AG20443 (cell line): ENCODE results near the gene FKRP.
A peak's percentile ranks its signal among the peaks of the same experiment; 100 is the strongest.
"Not testable (repeated sequence)": the region's sequence is repeated elsewhere in the genome, so short reads cannot be mapped to it uniquely, and the experiment has no call there.

Source experiments
- DNase-seq: peaks from one replicate; pipeline ENCODE4 v3.0.0; 2012; ENCODE audit warnings: low spot score, mixed read lengths

FKRP gene, protein sequence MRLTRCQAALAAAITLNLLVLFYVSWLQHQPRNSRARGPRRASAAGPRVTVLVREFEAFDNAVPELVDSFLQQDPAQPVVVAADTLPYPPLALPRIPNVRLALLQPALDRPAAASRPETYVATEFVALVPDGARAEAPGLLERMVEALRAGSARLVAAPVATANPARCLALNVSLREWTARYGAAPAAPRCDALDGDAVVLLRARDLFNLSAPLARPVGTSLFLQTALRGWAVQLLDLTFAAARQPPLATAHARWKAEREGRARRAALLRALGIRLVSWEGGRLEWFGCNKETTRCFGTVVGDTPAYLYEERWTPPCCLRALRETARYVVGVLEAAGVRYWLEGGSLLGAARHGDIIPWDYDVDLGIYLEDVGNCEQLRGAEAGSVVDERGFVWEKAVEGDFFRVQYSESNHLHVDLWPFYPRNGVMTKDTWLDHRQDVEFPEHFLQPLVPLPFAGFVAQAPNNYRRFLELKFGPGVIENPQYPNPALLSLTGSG

DNA sequence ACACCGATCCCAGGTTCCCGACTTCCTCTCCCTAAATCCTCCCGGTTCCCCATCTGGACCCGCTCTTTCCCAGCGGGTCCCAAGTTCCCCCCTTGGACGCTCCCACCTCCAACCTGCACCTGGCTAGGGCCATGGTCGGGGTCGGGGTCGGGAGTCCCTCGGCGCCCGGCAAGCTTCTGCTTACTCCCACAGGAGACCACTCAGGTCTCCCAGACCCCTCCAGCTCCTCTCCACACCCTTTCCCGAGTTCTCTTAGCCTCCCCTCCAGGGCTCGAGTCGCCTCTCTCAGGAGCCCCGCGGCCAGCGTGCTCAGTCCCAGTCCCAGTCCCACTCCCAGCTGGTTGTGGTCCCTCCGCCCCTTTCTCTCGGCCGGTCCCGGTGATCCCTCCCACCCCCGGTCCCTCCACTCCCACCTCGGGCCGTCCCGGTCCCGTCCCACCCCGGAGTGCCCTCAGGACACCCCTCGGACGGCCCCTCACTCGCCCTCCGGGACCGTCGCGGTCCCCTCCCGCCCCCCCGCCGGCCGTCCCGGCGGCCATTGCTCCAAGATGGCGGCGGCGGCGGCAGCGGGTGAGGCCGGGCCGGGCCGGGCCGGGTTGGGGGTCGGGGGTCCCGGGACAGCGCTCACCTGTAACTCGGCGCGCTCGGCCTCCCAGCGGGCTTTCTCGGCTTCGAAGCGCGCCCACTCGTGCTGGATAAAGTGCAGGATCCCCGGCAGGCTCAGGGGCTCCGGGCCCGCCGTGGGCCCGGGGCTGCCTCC lies at the start of gene FKRP:
Gene FKRP (plus strand): TSS at position 537 of the 760 bp plus-strand sequence. CDS start 9,394 bp downstream, outside the sequence.
- peak; percentile 74 for DNase-seq

DNA sequence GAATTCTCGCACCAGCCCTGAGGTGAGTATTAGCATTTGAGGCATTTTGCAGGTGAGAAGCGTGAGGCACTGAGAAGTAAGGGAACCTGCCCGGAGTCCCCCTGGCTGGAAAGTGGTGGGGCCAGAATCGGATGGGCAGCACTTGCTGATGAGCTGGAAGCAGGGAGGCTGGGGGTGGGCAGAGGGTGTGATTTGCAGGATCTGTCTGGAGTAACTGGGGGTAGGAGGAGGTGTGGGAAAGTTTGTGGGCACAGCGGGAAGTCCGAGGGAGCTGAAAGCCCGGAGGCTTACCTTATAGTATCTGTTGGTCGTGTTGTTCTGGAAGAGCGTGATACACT lies 49.0 kb upstream of the FKRP start:
- DNase-seq, result no peak

DNA sequence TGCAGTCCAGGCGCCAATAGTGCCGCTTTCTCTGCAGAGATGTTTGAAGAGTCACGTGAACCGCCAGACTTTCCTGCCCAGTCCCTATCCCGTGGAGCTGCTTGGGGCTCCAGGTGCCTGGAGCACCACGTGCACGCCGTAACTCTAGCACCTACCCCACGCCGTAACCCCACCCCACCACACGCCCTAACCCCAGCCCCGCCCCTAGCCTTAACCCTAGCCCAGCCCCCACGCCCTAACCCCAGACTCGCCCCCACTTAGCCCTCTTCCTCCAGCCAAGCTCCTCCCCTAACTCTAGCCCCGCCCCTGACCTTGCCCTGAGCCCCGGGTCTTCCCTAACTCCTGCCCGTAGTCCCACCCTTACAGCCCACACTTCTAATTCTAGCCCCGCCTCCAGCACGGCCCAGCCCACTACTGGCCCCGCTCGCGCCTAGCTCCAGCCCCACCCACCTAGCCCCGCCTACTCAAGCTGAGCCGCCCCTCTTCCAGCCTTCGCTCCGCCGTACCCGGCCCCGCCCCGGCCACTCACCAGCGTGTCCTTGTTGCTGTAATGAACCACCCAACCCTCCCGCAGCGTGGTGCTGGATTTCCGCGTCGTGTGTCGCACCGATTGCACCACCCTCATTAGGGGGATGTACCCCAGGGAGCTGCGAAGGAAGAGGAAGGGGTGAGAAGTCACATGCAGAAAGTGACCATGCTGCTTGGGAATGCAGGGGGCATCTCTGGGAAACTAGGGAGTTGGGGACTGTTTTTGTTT lies 48.5 kb upstream of the FKRP start:
- DNase-seq, result peak; percentile 96

DNA sequence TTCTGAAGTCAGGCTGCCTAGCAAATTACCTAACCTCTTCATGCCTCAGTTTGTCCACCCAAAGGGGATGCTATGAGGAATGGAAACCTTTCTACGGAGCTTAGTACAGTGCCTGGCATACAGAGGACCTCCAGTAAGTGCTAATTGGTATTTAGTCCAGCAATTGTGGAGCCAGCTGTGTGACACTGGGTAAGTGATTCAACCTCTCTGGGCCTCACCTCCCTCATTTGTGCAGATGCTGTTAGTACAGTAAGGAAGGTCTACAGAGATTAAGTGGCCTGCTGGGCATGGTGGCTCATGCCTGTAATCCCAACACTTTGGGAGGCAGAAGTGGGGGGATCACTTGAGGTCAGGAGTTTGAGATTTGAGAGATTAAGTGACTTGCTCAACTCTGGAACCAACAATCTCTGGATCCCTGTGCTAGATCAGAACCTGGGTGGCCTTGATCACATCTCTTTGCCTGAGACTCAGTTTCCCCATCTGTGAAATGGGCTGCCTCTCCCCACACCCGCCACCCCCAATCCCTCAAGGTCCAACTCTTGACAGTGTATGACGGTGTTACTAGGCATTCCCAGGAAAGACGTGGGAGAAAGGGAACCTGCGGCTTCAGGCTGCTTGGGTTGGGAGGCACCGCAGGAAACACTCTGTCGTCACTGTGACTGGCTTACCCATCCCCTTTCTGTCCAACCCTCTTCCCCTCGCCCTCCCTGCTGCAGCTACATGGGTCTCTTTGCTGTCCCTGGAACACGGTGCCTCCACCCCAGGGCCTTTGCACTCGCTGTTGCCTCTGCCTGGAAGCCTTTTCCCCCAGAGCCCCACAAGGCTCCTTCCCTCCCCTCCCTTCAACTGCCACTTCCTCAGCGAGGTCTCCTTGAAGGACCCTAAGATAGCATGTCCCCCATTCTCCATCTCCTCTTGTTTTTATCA lies 47.2 kb upstream of the FKRP start:
- no peak for DNase-seq

DNA sequence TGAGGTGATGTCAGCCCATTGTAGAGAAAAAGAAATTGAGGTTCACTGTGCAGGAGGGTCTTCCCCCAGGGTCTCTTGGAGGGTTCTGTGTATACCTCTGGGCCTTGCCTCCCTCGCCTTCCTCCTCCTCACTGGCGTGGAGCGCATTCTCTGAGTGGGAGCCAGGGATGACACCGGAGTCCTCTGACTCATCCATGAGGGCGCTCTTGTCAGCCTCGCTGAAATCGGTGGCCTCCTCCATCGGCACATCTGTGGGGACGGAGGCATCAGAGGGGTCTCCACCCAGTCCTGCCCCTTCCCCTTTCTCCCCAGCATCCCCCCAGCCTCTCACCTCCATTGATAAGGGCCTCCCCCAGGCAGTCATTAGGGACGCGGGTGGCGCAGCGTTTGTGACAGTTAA lies 45.2 kb upstream of the FKRP start:
- no peak for DNase-seq

DNA sequence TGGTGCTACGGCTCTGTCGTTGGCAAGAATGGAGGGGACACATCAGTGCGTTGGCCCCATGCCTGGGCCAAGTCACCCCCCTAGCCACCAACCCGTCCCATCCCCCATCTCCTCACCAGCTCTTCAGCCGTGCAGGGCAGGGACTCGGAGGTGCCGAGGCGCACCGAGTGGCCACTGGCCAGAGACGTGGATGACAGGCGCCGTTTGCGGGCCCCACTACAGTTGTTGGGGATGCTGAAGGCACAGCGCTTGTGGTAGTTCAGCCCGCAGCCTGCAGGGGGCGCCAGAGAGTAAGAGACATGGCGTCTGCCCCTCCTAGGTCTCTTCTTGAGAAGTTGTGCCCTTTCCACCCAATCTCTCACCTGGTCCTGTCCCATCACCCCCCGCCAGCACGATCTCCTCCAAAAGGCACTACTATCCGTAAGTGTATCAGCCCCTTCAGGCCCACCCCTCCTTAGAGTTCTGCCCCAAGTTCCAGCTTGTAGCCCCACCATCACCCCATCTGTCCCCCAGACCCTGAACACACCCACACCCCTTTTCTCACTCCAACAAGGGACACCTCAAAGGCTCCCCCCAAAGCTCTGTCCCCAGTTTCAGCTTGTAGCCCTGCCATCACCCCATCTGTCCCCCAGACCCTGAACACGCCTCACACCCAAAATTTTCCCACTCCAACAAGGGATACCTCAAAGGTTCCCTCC lies 41.3 kb upstream of the FKRP start:
- peak; percentile 89 for DNase-seq

GRCh38 chr19:46710687-46711086 lies 35.2 kb upstream of the FKRP start:
- DNase-seq, result no peak

- not testable (repeated sequence) for DNase-seq
Measured at GRCh38 chr19:46712768-46713338, 33.0 kb upstream of the FKRP start.

DNA sequence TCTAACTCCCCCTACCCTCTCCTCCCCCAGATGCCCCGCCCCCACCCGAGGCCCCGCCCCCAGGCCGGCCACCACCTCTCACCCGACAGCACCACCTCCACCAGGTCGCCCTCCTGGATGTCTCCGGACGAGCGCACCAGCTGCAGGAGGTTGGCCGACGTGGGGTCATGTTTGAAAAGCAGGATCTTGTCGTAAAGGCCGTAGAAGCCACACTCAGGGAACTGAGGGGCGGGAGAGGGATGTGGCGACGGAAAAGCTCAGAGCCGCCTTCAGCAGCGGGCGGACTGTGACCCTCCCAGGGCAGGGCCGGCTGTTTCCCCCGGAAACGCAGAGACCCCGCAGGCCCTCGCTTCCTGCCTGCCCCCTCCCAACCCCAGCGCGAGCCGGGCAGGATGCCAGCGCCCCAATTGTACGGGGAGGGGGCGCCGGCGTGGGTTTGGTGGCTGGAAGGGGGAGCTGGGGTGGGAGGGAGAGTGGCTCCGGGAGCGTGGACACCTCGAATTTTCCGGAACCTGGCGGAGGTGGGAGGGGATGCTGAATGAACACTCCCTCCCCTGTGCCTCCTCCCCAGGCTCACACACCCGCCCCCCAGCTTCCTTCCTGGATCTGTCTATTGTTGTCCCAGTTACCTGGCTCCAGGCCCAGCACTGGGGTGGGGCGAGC lies 31.9 kb upstream of the FKRP start:
- DNase-seq, result peak; percentile 96

DNA sequence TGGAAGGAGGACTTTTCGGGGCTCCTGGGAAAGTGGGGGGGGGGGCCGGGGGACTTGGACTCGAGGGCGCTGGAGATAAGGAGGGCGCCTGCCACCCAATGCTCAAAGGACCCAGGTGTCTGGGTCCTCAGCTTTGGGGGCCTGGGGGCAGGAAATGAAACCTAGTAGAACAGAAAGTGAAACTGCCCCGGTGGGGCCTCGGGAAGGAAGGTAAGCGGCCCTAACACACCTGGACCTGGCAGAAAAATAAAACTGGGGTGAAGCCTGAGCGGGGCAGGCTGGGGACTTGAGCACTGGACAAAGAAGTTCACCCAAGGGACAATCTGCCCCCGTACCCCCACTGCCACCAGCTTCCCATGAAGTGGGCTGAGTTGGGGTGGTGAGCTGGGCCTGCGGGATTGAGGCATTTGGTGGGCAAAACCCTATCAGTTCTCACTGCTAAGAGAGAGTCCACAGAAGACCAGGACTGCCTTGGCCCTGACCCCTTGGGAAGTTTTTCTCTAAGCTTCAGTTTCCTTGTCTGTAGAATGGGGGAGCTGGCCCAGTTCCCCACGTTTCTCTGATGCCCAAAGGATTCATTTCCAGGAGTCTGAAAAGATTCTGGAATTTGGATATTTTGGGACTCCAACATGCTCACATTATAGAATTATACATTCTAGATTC lies 31.3 kb upstream of the FKRP start:
- no peak for DNase-seq

DNA sequence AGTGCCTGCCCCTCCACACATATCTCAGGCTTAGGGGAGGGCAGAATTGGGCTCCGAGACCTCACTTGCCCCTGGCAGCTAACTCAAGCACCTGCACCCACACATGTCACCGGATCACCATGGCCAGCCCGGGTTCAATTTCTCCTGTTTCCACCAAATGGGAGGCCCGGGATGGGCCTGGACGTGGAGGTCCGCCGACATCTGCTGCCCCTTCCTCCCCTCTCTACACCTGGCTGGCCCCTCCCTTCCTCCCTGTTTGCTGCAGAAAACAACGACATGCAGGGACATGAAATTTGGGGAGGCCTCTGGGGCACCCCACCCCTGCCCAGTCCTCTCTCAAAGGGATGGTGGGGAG lies 30.3 kb upstream of the FKRP start:
- no peak for DNase-seq

DNA sequence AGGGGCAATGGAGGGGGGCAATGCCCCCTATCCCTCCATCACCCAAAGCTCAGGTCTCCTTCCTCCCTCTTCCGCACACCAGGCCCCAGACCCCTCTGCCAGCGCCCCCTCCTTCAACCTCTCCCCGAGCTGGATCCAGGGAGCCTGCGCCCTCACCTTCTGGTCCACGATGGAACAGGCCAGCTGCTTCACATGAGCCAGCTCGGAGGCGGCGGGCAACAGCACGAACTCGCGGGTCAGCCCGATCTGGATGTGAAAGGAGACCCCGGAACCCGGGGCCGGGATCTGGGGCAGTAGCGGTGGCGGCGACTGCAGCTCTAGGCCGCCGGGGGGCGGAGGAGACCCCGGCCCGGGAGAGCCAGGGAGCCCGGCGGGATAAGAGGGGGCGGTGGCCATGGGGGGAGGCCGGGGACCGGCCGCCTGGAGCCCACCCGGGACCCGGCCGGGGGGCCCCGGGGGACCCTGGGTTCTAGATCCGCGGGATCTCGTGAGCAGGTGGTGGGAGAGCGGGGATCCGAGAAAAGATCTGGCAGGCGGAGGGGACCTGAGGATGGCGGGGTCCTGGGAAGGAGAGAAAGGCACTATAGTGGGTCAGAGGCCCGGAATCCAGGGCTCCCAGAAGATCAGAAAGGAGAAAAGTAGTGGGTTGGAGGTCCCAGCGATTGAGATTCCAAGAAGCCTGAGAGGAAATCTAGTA lies 29.7 kb upstream of the FKRP start:
- peak; percentile 52 for DNase-seq

DNA sequence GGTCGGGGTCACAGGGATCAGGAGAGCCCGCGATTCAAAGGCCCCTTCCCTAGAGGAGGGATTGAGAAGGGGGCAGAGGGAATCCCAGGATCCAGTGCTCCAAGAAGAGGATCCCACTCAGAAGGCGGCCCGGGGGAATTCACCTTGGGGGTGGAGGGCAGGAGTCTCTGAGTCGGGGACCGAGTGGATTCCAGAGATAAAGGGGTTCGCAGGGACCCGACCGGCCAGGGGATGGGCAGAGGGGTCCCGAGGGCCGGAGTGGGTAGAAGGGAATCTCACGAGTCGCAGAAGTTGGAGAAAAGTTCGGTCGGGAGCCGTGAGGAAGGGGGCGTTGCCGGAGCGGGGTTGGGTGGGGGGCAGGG lies 29.2 kb upstream of the FKRP start:
- DNase-seq, result peak; percentile 21

GRCh38 chr19:46717034-46717715 lies 28.7 kb upstream of the FKRP start, which contains the start of gene PRKD2:
Gene PRKD2, minus strand, starts transcription at chr19:46717114. Its CDS starts 744 bp downstream, at chr19:46716370.
- DNase-seq, result peak; percentile 96

DNA sequence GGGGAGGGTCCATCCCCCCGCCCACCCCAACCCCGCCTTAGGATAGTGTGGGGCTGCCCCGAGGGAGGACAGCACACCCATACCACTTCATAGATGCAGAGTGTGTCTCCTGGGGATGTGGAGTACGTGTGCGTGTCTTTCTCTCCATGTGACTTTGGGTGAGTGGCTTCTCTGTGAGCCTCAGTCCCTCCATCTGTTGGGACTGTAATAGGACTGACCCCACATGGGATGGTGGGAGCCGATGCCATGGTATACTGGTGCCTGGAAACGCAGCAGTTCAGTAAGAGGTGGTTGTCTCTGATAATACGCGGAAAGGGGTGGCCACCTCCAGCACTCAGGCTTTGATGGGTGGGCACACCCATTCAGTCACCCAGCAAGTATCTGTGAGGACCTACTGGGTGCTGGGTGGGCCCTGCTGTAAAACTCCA lies 28.1 kb upstream of the FKRP start:
- peak; percentile 20 for DNase-seq

- no peak for DNase-seq
Measured at GRCh38 chr19:46718157-46718933, 27.5 kb upstream of the FKRP start.

DNA sequence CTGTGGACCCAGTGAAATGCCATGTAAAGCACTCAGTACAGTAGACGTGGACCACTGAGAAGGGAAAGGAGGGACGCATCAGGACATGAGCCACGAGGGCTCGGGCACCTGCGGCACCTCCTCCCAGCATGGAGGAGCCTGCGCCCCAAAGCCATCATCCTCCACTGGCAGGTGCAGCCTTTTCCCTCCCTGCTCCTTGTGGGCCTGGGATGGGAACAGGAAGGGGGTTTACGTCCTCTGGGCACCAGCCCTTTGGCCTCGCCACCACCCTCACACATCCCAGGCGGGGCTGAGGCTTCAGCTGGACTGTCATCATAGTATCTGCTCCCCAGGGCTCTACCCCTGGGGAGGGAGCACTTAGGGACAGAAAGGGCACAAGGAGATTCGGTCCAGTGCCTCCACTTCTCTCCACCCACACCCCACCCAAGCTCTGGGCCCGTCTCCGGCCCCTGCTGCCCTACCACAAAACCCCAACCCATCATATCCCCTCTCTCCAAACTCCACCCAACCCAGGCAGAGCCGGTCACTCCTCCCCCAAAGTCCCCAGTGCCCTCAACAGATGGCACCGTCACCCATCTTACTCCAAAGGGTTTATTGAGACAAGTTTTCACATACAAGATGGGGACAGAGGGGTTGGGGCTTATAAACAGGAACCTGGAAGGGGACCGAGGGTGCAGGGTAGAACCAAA lies 26.8 kb upstream of the FKRP start:
- no peak for DNase-seq
